ENCODE measurements around the gene DEF6. TPM values are rescaled to one million over a fixed set of nuclear protein-coding genes. Genes with fewer than 3 reads are reported as not detected.

DEF6 gene
- total and polyA plus RNA-seq, 4 donors: 1.0 to 6.3 (median 2.5) TPM

- no peak for TF ChIP-seq GABPA (IDR thresholded peaks at IDR 0.05 in 1 of 2, conservative IDR thresholded peaks at IDR 0.05 in 1 of 2)
Observed at GRCh38 chr6:35309611-35310264, 12.1 kb downstream of the DEF6 start (continued).

- 78% methylated on average over 6 of the region's 6 CpGs for WGBS
- no peak for DNase-seq (ENCODE audit: low spot score)
- H3K9ac ChIP-seq (ENCODE audit: low read depth in 1 of 2, low read length in 2 of 2): no peak overlapping the region
- H3K4me1 ChIP-seq (ENCODE audit: control insufficient read depth in 4 of 4, insufficient read depth in 4 of 4, low read length in 3 of 4): peaks cover 0 to 5% (median 4%) of the 10 kb centered on the region in 4 donors
- H3K27me3 ChIP-seq (ENCODE audit: control insufficient read depth in 4 of 4, insufficient read depth in 4 of 4, low read length in 3 of 4): no peaks in the 10 kb centered on the region
- no peak overlapping the region for H3K27ac ChIP-seq (ENCODE audit: low read depth in 1 of 2, low read length in 2 of 2)
- TF ChIP-seq REST (IDR thresholded peaks at IDR 0.05) (no peak), ZBTB33 (IDR thresholded peaks at IDR 0.05) (no peak), RAD21 (IDR thresholded peaks at IDR 0.05) (no peak), JUND (IDR thresholded peaks at IDR 0.05) (no peak)
- no peaks in the 10 kb centered on the region for H3K36me3 ChIP-seq (ENCODE audit: control insufficient read depth in 4 of 4, insufficient read depth in 3 of 4, low read depth in 1 of 4, low read length in 3 of 4)
- no peaks in the 10 kb centered on the region for H3K9me3 ChIP-seq (ENCODE audit: control insufficient read depth in 4 of 4, low read length in 3 of 4)
- no peak overlapping the region for H3K4me3 ChIP-seq (ENCODE audit: low read depth in 1 of 3, low read length in 3 of 3)
Observed at GRCh38 chr6:35310265-35310831, 12.7 kb downstream of the DEF6 start.

GRCh38 chr6:35311390-35312075, 13.9 kb downstream of the DEF6 start:
- TF ChIP-seq FOXA1 (IDR thresholded peaks at IDR 0.05): no peak
- TF ChIP-seq GABPA (IDR thresholded peaks at IDR 0.05 in 1 of 2, conservative IDR thresholded peaks at IDR 0.05 in 1 of 2): no peak
- TF ChIP-seq RXRA (IDR thresholded peaks at IDR 0.05): no peak
- TF ChIP-seq JUND (IDR thresholded peaks at IDR 0.05): no peak
- TF ChIP-seq MAX (IDR thresholded peaks at IDR 0.05): no peak
- Histone ChIP-seq H3K27me3 (ENCODE audit: control insufficient read depth in 4 of 4, insufficient read depth in 4 of 4, low read length in 3 of 4) (no peaks in the 10 kb centered on the region), H3K27ac (ENCODE audit: low read depth in 1 of 2, low read length in 2 of 2) (peak overlapping the region; percentile 23 to 26), H3K4me1 (ENCODE audit: control insufficient read depth in 4 of 4, insufficient read depth in 4 of 4, low read length in 3 of 4) (peaks cover 0 to 5% (median 4%) of the 10 kb centered on the region in 4 donors), H3K4me3 (ENCODE audit: low read depth in 1 of 3, low read length in 3 of 3) (no peak overlapping the region), H3K9me3 (ENCODE audit: control insufficient read depth in 4 of 4, low read length in 3 of 4) (no peaks in the 10 kb centered on the region), H3K36me3 (ENCODE audit: control insufficient read depth in 4 of 4, insufficient read depth in 3 of 4, low read depth in 1 of 4, low read length in 3 of 4) (no peaks in the 10 kb centered on the region), H3K9ac (ENCODE audit: low read depth in 1 of 2, low read length in 2 of 2) (no peak overlapping the region)
- 68% methylated on average over 6 of the region's 6 CpGs for WGBS
- no peak for DNase-seq (ENCODE audit: low spot score)

All from liver (tissue), 9 donors.